Gastrocnemius medialis (tissue), 4 donors: ENCODE measurements around the gene NKD1. TPM values are rescaled to one million over a fixed set of nuclear protein-coding genes. Genes with fewer than 3 reads are reported as not detected.

Experiments used
- ATAC-seq, 2 donors: fragments of 150-250 bp; one replicate each; pipeline ENCODE4 v1.9.1; 2016
- DNase-seq, 2 donors: peaks; one replicate each; pipeline ENCODE4 v3.0.0-alpha.2; 2019
- H3K27ac ChIP-seq, 4 donors: fragments of 200-600 bp; sonication (generic); 1 replicate in 1 of 4; 2 replicates in 3 of 4; pipeline ENCODE4 v1.5.1; 2016 to 2018; ENCODE audit warnings: mild to moderate bottlenecking in 2 of 4, moderate library complexity in 1 of 4
- H3K27me3 ChIP-seq, 3 donors: fragments of 200-600 bp; sonication (generic) in 2 of 3; 1 replicate in 1 of 3; 2 replicates in 2 of 3; pipeline versions ENCODE4 v1.5.1 to v1.6.0; 2016 to 2019; ENCODE audit warnings: mild to moderate bottlenecking in 1 of 3, moderate library complexity in 1 of 3
- H3K36me3 ChIP-seq, 2 donors: fragments of 200-600 bp; sonication (generic) in 1 of 2; one replicate each; pipeline ENCODE4 v1.5.1; 2017 to 2018
- H3K4me1 ChIP-seq, 2 donors: fragments of 200-600 bp; sonication (generic) in 1 of 2; one replicate each; pipeline ENCODE4 v1.5.1; 2016 to 2017; ENCODE audit warnings: mild to moderate bottlenecking in 2 of 2
- H3K4me3 ChIP-seq, 4 donors: fragments of 200-600 bp; sonication (generic) in 3 of 4; 1 replicate in 1 of 4; 2 replicates in 3 of 4; pipeline ENCODE4 v1.5.1; 2016 to 2019; ENCODE audit warnings: mild to moderate bottlenecking in 2 of 4
- H3K9me3 ChIP-seq, 3 donors: fragments of 200-600 bp; sonication (generic) in 2 of 3; 1 replicate in 1 of 3; 2 replicates in 2 of 3; pipeline ENCODE4 v1.5.1; 2016 to 2019
- POLR2A ChIP-seq, 2 donors: fragments of 450-650 bp; IDR thresholded peaks; one replicate each; pipeline ENCODE4 v1.6.1; 2017; ENCODE audit warnings: antibody characterized with exemption in 2 of 2, mild to moderate bottlenecking in 2 of 2, moderate library complexity in 2 of 2
- in situ Hi-C, 4 donors: fragments of 200-750 bp; cut with MboI; loops; one replicate each; pipeline versions ENCODE4 v1.15.0 to v1.8.0; 2017; ENCODE audit warnings: low sequenced_read_pairs in 4 of 4
- intact Hi-C: fragments of 100-400 bp; cut with DNase I; formaldehyde crosslinking; loops from one replicate; pipeline ENCODE4 v1.15.1; 2023; ENCODE audit warnings: low total_unique reads
- total RNA-seq, 4 donors: library from RNA; depleted of rRNA; stranded (reverse); fragments of >200 nt; gene quantifications; one replicate each; pipeline versions ENCODE4 v1.1.0 to v1.2.3, GENCODE V29; 2016
- TF ChIP-seq, protein P1 (sequence below), 5 experiments: fragments of 450-650 bp in 3 of 5; fragments of 200-600 bp in 2 of 5; sonication (generic) in 2 of 5; IDR thresholded peaks in 4 of 5; conservative IDR thresholded peaks in 1 of 5; 1 replicate in 4 of 5; 2 replicates in 1 of 5; pipeline ENCODE4 v1.5.1; 2016 to 2019; ENCODE audit warnings: antibody characterized with exemption in 5 of 5, mild to moderate bottlenecking in 3 of 5, moderate library complexity in 3 of 5

Gene NKD1
- total RNA-seq, 4 donors from 2014 or later = 0.10 to 0.75 (median 0.19) TPM

DNA sequence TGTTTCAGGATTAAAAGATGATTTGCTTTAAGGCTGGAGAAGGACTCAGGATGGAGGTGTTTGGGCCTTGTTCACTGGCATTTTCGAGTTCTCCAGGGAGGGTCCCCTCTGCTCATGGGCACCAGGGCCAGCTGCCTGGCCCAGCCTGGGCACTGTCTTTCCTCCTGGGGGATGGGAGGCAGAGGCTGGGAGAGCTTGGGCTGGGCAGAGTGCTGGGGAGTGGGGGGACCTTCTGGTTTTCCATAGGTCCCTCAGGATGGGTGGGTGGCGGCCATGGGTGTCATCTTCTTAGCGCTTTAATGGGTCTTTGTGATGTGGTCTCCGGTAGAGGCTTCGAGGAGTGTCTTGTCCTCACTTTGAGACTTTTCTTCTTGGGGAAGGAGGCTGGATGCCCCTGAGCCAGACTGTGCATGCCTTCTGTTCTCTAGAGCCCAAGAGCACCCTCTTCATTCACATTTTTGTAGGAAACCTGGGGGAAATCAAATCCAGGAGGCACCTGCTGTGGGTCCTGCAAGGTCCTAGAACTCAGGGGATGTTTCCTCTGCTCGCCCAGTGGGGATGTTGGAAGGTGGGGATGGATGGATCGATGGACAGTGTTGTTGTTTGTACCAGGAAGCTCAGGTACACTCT is 5.7 kb downstream of the NKD1 start:
- Histone ChIP-seq H3K27ac (no peak overlapping the region), H3K27me3 (peaks cover 0 to 11% (median 4%) of the 10 kb centered on the region in 3 donors), H3K4me1 (peaks cover 0 to 2% of the 10 kb centered on the region in 2 donors), H3K4me3 (no peak overlapping the region), H3K36me3 (no peaks in the 10 kb centered on the region), H3K9me3 (no peaks in the 10 kb centered on the region)
- TF ChIP-seq, protein P1, sequence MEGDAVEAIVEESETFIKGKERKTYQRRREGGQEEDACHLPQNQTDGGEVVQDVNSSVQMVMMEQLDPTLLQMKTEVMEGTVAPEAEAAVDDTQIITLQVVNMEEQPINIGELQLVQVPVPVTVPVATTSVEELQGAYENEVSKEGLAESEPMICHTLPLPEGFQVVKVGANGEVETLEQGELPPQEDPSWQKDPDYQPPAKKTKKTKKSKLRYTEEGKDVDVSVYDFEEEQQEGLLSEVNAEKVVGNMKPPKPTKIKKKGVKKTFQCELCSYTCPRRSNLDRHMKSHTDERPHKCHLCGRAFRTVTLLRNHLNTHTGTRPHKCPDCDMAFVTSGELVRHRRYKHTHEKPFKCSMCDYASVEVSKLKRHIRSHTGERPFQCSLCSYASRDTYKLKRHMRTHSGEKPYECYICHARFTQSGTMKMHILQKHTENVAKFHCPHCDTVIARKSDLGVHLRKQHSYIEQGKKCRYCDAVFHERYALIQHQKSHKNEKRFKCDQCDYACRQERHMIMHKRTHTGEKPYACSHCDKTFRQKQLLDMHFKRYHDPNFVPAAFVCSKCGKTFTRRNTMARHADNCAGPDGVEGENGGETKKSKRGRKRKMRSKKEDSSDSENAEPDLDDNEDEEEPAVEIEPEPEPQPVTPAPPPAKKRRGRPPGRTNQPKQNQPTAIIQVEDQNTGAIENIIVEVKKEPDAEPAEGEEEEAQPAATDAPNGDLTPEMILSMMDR (IDR thresholded peaks at IDR 0.05 in 4 of 5, conservative IDR thresholded peaks at IDR 0.05 in 1 of 5) = no peak
- no peak for TF ChIP-seq POLR2A (IDR thresholded peaks at IDR 0.05)
- in situ Hi-C loops (no loop called here), intact Hi-C loops (no loop called here)
- DNase-seq (no peak), ATAC-seq (no peak)

DNA sequence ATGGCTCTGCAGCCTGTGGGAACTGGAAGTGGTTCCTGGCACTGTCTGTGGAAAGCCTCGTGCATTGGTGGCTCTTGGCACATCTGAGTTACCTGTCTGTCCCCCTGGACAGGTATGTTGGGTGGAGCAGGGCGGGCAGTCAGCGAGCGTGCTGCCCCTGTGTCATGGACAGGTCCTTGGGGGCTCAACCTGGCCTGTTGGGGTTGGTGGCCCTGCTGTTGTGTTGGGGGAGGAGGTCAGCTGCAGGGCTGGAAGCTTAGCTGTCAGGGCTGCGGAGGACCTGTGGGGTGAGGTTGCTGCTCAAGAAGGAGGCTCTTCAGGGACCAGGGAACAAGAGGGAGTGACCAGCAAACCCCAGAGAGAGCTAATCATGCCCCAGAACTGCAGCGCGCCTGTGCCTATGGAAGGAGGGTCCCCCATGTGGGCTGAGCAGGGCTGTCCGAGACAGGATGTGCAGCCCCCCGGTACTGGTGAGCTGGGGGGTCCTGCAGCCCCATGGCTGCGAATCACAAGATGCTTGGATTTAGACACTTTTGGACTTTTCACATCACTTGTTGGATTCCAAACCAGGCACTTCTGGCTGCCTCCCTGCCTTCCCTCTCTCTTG is 7.2 kb downstream of the NKD1 start:
- DNase-seq (no peak), ATAC-seq (no peak)
- Histone ChIP-seq H3K36me3 (no peaks in the 10 kb centered on the region), H3K4me1 (no peaks in the 10 kb centered on the region), H3K27me3 (no peaks in the 10 kb centered on the region), H3K27ac (no peak overlapping the region), H3K4me3 (no peak overlapping the region), H3K9me3 (no peaks in the 10 kb centered on the region)
- intact Hi-C loops (no loop called here), in situ Hi-C loops (no loop called here)
- no peak for TF ChIP-seq POLR2A (IDR thresholded peaks at IDR 0.05)
- TF ChIP-seq, protein P1 (IDR thresholded peaks at IDR 0.05 in 4 of 5, conservative IDR thresholded peaks at IDR 0.05 in 1 of 5) = no peak

DNA sequence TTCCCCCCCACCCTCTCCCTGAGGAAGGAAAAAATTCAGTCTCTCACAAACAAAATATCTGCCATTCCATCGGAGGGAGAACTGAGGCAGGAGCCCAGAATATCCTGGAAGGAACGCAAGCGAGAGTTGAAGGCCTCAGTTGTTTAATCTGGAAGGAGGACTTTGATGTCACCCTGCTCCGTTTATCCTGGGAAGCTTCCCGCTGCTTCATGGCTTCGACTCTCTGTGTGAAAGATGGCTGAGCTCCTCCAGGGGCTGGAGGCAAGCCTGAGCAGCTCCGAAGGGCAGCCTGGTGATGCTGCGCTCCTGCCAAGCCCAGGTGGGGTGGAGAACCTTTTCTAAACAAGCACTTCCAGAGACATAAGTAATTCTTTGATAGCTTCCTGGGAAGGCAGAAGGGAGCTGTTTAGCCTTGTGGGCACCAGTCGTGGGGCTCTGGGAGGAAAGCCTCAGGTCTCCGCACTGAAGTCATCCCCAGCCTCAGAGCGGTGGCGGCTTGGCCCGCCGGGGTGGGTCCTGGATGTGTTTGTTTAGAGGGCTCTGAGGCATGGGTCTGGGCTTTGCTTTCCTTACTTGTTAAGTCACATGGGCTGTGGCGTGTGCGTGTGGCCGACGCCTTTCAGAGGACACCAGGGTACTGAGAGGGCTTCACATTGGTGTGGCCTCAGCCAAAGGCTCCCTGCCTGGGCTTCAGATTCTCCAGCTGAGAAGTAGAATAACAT is 7.9 kb downstream of the NKD1 start:
- in situ Hi-C loops = no loop called here

DNA sequence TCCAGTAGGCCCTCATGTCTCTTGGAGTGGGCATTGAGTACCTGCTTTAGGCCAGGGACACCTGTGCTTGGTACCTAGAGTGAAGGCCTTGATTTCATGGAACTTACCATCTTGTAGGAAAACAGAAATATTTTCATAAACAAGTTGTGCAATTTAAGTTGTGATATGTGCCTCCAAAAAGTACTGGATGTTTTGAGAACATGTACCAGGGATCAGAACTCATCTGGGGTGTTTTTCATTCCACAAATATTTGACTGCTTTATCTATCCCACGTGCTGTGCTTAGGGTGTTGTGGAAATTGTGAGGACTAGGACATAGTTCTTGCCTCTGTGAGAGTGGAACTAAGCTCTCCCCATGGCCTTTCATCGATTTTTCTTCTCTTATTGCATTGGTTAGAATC is 8.8 kb downstream of the NKD1 start:
- intact Hi-C loops = no loop called here
- no peaks in the 10 kb centered on the region for H3K9me3 ChIP-seq
- H3K27ac ChIP-seq = no peak overlapping the region
- H3K27me3 ChIP-seq = no peaks in the 10 kb centered on the region
- H3K36me3 ChIP-seq = no peaks in the 10 kb centered on the region
- no peaks in the 10 kb centered on the region for H3K4me1 ChIP-seq
- no peak for TF ChIP-seq POLR2A (IDR thresholded peaks at IDR 0.05)
- TF ChIP-seq, protein P1 (IDR thresholded peaks at IDR 0.05 in 4 of 5, conservative IDR thresholded peaks at IDR 0.05 in 1 of 5) = no peak
- in situ Hi-C loops = no loop called here
- no peak overlapping the region for H3K4me3 ChIP-seq
- no peak for DNase-seq
- ATAC-seq = no peak

More for the DNA sequence above, 7.9 kb downstream of the NKD1 start:
- Histone ChIP-seq H3K4me3 (no peak overlapping the region), H3K27ac (no peak overlapping the region), H3K4me1 (no peaks in the 10 kb centered on the region), H3K27me3 (no peaks in the 10 kb centered on the region), H3K9me3 (no peaks in the 10 kb centered on the region), H3K36me3 (no peaks in the 10 kb centered on the region)
- DNase-seq (no peak), ATAC-seq (no peak)
- TF ChIP-seq, protein P1 (IDR thresholded peaks at IDR 0.05 in 4 of 5, conservative IDR thresholded peaks at IDR 0.05 in 1 of 5) = no peak
- TF ChIP-seq POLR2A (IDR thresholded peaks at IDR 0.05) = no peak
- intact Hi-C loops = no loop called here
